Measurements from ENCODE around the gene ADGRA1.

The ADGRA1 gene

DNA sequence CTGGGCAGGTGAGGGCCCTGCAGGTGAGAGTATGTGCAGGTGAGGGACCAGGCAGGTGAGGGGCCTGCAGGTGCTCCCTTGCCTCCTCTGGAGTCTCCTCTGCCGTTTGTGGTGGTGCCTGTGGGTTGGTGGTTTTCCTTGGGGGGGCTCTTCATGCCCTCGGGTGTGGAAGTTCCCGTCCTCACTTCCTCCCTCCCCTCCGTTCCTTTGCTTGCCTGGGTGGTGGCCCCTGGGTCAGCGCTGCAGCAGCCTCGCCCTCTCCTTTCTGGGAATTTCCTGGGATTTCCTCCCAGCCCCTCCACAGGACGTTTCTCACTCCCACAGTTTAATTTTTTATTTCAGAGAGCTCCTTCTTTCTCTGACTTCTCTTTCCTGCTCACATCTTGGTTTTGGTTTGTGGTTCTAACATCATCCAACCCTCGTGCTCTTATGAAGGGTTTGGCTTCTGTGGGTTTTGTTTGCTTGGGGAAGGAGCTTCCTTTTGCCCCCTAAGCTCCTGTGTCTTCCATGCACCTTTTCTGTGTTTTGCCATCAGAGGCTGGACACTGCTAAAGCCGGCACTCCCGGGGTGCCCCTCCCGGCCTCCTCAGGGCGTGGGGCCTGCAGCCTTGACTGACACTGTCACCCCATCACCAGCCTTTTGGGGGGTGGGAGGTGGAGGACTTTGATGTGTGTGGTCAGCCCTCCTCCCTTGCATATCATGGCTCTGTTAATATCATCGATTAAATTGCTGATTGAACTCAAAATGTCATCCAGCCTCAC, 29.2 kb upstream of the ADGRA1 start:
- DNase-seq = no peak

DNA sequence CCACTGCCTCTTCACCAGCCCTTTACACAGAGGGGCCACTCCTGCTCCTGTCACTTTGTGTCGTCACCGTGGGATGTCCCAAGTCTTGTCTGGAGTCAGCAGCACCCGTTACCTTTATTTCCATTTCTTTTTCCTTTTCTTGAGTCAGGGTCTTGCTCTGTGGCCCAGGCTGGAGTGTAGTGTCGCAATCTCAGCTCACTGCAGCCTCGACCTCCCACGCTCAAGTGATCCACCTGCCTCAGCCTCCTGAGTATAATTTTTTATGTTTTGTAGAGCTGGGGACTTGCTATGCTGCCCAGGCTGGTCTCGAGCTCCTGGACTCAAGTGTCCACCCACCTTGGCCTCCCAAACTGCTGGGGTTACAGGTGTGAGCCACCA, 28.6 kb upstream of the ADGRA1 start:
- DNase-seq = no peak

DNA sequence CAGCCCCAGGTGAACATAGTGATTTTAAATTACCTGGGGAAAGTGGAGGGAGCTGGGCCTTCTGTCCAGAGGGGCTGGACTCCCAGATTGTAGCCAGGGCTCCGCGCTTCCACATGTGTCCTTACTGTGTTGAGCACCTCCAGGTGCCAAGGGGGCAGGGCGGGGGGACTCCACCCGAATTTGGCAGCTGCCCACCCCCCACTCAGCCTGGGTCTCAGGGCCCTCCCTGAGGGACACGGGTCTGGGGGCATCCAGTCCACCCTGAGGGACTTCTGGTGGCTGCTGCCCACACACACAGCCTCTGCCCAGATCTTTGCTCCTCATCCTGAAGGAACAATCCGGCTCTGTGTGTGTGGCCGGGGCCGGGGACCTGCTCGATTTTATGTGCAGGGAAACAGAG, 28.2 kb upstream of the ADGRA1 start:
- no peak for DNase-seq

DNA sequence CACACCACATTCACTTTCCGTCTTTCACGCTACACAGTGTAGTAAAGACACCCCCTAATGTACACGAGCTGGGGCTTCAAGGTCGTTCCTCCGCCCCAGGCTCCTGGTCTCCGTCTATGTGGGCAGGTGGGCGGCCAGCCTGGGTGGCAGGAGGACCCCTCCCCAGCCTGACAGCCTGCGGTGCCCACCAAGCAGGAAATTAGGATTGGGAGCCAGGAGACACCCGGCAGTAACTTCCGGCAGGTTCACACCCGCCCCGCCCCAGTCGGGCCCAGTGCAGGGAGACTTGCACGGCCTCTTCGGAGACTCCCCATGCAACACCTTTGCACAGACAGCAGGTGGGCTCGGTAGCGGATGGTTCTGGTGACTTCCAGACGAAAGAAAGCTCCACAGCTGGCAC, 27.7 kb upstream of the ADGRA1 start:
- DNase-seq = no peak

DNA sequence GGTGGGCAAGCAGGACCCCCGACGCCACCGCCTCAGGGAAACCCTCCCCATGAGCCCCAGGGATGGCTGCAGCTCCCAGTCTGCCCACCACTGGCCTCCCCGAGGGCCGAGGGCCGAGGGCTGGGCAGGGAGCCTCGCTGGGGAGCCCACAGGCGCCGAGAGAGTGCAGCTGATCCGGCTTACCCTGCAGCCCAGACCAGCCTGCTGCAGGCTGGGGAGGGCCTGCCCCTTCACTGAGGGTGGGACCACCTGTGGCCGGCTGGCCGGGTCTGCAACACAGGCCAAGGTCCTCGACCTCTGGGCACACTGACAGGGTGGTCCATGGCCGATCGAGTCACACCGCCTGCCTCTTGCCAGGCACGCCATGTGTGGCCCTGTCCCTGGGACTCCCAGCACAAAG, 27.3 kb upstream of the ADGRA1 start:
- DNase-seq = no peak

DNA sequence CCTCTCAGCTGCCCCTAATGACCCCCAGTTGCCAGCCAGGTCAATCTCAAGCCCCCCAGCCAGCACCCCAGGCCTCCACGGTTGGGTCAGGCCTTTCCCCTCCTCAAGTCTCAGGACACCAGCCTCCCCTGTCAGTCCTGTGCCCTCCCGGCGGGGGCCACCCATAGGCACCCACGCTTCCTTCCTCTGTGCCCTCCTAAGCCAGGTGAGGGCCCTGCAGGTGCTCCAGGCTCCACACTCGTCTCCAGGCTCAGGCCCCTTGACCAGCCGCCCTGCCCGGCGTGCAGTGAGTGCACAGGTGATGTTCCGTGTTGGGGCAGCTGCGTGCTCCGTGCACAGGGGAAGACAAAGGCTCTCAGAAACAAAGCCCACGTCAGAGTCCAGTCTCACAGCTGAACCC, 26.8 kb upstream of the ADGRA1 start:
- DNase-seq = no peak

DNA sequence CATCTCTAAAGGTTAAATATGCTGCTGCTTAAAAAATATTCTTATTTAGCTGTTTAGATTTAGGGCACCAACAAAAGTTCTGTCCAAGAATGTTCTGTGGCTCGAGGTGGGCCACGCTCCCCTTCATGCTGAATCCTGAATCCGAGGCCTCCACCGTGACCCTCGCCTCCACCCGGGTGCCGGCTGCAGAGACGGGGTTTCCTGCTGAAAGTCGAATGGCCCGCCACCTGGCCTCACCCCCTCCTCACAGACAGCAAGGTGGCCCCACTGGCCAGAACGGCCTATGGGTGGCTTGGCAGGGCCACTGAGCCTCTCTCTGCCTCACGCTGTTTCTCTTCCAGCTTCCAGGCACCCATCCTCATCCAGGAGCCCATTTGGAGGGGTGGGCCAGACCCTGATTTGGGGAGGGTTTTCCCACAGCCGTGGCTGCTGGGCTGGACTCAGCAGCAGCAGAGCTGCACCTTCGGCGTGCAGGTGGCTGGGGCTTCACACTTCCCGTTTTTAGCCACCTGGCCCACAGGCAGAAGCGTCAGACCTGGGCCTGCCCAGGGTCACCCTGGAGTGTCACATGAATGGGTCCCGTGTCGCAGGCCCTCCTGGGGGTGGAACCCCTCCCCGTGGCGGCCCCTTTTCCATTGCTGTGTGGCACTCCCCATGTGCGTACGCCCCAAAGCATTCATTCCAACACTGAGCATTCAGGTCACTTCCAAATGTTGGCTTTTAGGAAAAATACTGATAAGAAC, 26.3 kb upstream of the ADGRA1 start:
- no peak for DNase-seq

DNA sequence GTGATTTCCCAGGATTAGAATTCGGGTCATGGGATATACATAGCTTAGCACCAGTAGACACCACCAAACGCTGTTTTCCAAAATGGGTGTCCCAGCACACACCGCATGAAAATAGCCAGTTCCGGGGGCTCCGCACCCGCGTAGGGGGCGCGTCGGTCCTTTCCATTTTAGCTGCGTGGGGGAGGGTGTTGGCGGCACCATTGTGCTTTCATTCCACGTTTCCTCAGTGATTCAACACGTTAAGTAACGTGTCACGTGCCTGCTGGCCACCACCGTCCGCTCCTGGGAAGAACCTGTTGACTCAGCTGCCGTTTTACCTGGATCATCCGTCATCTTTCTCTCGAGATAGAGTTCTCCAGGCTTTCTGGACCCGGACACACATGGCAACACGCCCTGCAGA, 25.6 kb upstream of the ADGRA1 start:
- DNase-seq = no peak

DNA sequence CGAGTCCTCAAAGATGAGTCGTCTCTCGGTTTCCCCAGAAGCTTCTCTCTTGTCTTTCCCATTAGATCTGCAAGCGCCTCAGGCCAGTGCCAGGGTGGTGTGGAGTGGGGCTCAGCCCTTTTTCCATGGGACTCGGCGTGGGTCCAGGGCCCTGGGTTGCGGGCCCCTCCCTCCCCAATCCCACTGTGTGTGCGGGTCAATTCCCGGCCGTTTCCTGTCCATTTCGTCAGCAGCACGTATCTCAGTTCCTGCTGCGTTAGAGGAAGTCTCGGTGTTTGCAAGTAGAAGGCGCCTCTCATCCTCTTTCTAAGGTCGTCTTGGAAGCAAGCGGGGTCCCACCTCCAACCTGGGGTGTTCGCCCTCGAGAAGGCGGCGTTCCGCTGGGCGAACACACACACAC, 25.1 kb upstream of the ADGRA1 start:
- DNase-seq = no peak

DNA sequence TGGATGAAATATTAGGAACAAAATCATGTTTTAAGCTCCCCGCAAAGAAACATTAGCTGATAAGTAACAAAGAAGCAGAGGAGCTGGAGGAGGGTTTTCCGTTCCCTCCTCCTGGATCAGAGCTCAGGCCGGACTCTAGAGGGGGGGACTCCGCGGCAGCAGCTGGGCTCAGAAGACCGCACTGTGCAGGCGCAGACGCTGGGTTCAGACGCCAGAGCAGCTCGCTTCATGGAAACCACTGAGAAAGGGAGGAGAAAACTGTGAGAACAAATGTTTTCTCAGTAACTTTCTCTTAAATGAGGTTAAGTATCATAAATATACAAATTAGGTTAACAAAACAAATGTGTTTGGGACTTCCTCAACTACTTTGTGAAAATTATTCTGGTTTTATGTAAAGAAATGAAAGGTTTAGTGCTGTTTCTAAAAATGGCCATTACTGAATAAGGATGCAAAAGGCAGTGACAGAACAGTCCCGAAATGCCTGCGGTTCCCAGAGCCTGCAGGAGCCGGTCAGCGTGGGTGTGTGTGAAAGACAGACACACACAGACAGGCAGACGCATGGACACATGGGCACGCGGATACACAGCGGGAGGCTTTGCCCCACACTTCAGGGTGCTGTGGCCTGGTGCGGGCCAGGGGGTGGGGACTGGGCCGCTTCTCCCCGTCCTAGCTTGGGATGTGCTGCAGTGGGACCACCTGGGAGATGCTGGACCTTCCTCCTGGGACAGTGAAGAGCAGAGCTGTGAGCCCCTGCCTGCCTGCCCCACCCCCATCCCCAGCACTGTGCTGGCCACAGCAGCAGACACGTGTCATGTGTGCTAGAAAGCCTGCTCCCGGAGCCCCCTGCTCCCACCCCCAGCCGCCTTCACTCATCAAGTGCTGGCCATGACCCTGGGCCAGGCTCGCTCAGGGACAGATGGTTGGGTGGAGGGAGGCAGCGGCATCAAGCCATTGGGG, 20.3 kb upstream of the ADGRA1 start:
- no peak for DNase-seq

DNA sequence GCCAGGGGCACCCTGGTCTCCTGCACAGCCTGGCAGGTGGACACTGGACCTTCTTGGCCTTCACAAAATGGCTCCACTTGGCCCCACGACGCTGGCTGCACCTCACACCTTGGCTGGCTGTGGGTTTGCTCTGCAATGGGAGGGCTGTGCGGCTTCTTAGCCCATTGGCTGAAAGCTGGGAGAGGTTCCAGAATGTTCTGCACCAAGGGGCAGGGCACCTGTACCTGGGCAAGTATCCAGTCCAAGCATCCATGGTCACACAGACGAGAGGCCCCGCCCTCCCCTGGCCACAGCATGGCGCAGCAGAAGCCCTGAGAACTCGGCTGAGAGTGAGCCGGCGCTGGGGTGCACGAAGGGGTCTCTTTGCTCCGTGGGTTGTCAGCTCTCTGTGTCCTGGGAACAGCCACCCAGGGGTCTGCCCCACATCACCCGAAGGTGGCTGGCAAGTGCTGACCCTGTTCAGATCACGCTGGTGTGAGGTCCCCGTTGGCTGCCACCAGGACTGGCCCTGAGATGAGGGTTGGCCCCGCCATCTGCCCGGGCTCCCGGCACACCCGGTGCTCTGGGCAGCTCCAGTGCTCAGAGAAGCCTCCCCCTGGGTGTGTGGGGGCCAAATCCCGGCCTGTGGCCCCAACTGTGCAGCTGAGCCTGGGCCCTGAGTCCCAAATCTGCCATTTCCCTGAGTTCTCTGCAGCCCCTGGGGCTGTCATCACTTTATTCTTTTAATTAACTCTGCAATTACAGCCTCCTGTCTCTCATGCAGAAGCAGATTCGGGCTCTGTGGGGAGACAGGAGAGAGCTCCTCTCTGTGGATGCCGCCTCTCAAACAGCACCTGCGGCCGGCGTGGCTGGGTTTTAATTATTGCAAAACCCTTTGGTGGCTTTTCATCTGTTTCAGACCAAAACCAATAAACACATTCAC, 19.4 kb upstream of the ADGRA1 start:
- no peak for DNase-seq

DNA sequence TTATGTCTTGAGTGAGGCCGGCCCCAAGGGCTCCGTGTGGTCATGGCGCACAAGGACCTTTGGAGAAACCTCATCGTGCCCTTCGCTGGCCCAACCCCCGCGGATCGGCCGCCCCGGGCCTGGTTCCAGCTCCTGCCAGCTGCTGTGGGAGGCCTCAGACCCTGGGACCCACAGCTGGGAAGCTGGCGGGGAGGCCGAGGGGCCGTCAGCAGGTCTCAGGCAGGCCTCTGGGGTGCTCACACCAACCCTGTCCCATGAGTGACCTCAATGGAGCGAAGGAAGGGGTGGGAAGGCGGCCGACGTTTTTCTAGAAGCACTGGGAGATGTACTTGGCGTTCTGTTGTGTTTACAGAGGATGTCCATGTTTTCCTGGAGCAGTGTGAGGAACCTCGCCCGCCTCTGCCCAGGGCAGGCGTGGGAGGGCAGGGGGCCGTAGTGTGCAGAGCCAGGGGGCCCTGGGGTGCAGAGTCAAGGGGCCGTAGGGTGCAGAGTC, 18.6 kb upstream of the ADGRA1 start:
- no peak for DNase-seq

DNA sequence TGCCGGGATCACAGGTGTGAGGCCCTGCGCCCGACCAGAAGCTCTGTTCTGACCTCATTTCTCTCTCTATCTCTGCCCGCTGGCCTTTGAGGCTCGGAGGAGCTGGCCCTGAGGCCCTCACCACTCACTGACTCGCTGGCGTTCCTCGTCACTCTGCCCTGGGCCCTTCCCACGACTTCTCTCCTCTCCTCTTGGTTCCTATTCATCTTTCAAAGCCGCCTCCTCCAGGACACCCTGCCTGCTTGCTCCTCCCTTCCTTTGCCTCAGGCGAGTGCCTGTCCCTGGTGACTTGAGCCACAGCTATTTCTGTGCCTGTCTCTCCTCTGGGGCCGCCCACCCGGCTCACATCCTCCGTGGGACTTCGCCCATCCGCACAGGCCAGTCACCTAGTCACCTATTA, 17.3 kb upstream of the ADGRA1 start:
- DNase-seq = no peak

DNA sequence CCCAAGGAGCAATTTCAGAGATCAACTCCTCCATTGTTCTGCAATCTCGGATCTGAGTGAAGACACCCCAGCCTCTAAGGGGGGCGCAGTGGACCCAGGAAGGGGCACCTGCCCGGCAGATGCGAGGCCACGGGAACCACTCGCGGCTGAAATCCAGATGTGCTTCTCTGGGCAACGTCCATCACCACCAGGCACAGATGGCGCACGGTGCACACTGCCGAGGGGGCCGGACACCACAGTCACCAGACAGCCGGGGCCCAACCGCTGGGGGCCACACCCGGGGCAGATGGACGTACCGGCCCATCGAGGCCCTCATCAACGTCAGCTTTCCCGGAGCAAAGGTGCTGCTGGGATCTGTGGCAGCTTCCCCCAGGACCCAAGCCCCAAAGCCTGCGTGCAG, 16.9 kb upstream of the ADGRA1 start:
- DNase-seq = no peak

DNA sequence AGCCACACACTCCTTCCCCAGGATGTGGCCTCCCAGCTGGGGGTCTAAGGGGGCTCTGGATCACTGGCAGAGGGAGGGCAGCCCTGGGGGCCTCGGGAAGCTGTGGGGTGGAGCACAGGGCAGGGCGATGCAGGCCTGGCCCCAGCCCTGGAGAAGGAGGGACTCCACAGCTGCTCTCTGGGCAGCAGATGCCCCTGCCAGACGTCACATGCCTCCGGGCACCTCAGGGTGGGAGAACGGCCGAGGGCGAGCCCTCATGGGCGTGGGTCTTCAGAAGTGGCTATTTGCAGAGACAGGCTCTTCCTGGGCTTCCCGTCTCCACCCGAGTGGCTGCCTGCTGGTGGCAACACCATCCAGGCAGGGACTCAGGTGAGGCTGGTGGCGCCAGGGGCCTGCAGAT, 16.0 kb upstream of the ADGRA1 start:
- DNase-seq = no peak

DNA sequence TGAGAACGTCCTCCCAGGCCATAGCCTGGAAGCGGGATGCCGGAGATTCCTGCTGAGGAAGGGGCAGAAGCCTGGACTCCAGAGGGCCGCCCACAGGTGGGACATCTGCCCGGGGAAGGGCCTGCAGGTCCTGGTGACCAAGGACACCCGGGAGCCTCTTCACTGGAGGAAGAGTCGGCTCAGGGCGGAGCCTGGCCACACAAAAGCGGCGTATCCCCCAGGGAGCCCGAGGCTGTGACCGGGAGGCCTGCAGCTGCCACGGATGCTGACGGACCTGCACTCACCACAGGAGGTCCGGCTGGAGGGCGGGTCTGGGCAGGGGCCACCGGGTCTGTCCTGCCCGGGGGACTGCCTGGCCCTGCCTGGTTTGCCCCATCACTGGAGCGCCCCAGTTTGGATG, 15.5 kb upstream of the ADGRA1 start:
- no peak for DNase-seq

DNA sequence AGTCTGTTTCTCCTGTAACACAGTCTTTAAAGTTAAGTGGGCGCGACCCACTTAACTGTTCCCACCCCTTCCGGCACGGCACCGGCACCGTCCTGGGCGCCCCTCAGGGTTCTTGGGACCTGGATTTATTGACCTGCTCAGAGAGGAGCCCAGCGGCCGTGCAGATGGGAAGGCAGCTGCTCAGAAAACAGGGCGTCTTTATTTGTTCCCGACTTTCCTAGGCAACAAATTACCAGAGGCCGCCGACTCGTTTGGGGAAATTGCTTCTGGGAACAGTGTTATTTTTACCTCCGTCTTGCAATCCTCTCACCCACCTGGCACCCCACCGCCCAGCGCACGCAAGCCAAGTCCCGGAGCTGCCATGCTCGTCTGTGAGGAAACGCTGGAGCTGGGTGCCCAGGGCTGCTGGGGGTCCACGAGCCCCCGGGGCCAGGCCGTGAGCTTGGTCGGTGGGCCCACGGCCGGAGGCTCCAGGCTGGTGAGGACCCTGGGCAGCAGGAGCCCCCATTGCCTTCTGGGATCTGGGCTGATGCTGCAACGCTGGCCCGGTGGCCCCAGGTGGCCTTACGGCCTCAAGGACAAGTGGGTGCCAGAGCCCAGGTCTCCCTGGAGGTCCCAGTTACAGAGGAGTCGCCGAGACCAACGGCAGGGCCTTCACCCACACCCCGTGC, 14.9 kb upstream of the ADGRA1 start:
- DNase-seq = no peak

DNA sequence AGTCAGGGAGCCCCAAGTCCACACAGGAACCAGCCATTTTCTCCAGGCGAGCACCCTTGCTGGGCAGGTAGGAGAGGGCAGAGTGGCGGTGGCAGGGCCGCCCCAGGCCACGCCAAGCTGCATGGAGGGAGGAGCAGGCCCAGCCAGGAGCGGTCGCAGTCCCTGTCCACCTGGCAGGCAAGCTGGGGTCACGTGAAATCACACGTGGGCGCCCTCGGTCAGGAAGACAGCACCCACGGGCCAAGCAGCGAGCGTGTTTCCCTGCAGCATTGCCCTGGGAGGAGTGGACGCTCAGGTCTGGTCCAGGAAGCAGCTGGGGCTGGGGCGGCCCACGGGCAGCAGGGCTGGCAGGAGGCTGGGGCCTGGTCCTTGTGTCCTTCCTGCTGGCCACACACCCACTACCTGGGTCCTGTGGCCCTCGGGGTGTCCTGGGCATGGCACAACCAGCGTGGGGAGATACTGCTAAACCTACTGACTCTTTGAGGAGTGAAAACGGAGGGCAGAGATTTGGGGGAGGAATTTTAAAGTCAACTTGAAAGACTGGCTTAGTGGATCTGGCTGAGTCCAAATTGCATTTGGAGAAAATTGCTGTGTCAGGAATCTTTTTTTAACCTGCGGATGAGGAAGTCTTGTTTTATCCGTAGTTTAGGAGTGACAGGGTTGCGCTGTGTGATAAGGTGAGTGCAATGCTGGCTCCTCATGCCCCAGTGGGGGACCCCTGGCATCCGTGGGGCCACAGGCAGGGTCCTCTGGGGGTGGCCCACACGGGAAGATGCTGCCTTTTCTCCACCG, 12.2 kb upstream of the ADGRA1 start:
- no peak for DNase-seq

DNA sequence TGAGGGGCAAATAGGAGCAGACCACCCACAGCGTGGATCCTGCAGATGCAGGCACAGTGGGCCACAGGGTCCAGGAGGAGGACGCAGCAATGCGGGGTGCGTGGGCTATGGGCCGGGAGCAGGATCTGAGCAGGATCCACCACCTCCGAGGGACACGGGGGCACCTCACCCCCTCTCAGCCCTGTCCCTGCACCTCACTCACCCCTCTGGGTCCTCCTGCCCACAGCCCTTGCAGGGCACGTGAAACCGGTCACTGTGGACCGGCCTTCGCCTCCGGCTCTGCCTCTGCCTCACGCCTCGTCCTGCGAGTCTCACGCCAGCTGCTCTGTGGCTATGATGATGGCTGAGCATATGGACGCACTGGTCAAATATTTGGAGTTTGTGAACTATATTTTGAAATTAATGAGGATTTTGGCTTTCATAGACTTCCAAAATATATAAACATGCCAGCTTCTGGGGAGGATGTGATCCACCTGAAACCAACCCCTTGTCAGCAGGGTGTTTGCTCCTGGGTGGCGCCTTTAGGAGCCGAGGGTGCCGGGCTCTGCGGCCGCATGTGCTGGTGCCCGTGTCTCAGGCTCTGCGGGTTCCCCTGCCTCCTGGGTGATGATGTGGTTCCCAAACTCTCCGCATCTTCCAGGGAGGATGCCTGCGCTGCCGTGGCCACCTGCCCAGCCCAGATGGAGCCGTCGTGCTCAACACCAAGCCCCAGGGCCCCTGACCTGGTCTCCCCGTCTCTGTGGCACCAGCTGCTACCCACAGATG, 11.3 kb upstream of the ADGRA1 start:
- no peak for DNase-seq

Data from fibroblast of skin of right biceps (primary cell).